ENCODE measurements around the gene MRPS25. TPM values are rescaled to one million over a fixed set of nuclear protein-coding genes. Genes with fewer than 3 reads are reported as not detected.

Gene MRPS25
- total and polyA plus RNA-seq, 9 of the 15 experiments (the other 6 are each of a cell fraction or from before 2014, with no cell fraction given): 34.3 to 129 (median 78.2) TPM

DNA sequence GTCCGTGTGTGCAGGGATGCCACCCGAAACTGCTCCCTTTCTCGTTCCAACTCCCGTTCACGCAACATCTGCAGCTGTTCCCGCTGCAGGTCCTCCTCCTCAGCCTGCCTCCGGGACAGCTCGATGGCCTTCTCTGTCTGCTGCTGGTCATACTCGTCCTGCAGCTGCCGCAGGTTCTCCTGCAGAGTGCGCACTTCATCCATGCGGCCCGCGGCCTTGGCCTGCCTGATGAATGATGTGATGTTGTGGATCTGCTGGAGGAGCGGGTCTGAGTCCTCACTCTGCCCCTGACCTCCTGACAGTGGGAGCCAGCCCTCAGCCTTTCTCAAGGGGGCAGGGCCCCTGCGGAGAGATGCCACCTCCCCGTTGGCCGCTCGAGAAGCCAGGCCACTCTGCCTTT lies 9.4 kb upstream of the MRPS25 start:
- POLR2A ChIA-PET: interaction anchor here (0.8 to 1.2 kb wide), 4 partner anchors 9 to 25 kb away, joined by 3 to 5 read pairs (median 4); partner anchors contain the start of genes MRPS25 and RBSN
- no peak for FAIRE-seq
- intact Hi-C loops (cut with micrococcal nuclease): no loop called here

DNA sequence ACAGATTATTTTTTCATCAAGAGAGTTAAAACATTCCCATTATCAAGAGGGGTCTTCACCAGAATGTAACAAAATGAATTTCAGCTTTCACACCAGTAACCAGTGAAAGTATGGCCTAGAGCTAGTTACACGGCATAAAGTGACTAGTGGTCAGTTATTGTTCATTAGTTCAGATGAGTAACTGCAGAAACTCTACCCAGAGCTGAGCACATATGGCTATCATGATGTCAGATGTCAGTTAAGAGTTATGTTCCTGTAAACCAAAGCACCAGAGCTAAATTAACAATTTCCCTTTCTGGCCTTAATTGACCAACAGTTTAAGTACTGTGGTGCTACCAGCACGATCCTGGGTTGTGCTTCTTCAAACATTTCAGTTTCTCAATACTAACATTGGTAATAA lies 6.6 kb upstream of the MRPS25 start:
- whole genome bisulfite sequencing (ENCODE audit: insufficient coverage, low coverage, missing lambda C conversion rate): 84% methylated on average over 2 of the region's 2 CpGs
- H3K27ac ChIP-seq (ENCODE audit: extremely low read depth, low read depth, low read length): no peak overlapping the region
- in situ Hi-C loops (cut with MboI): no loop called here
- no peaks in the 10 kb centered on the region for H3K4me1 ChIP-seq (replicated peaks in 1 of 2; ENCODE audit: control insufficient read depth in 2 of 2, insufficient read depth in 2 of 2, low read length in 2 of 2)
- H3K4me2 ChIP-seq (ENCODE audit: insufficient read depth, low read length): no peak overlapping the region
- ATAC-seq (no peak), FAIRE-seq (no peak), DNase-seq (ENCODE audit: extremely low read depth in 1 of 4, low spot score in 3 of 4) (no peak)
- no peak overlapping the region for H2AFZ ChIP-seq (ENCODE audit: low read depth, low read length)
- TF ChIP-seq, protein P1, sequence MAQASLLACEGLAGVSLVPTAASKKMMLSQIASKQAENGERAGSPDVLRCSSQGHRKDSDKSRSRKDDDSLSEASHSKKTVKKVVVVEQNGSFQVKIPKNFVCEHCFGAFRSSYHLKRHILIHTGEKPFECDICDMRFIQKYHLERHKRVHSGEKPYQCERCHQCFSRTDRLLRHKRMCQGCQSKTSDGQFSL (CRISPR knock-in tag; IDR thresholded peaks at IDR 0.05): no peak
- TF ChIP-seq, protein P1 (tag; IDR thresholded peaks at IDR 0.05): no peak
- TF ChIP-seq MEIS2 (IDR thresholded peaks at IDR 0.05; ENCODE audit: partially characterized antibody): peak; percentile 34
- TF ChIP-seq, protein P2, sequence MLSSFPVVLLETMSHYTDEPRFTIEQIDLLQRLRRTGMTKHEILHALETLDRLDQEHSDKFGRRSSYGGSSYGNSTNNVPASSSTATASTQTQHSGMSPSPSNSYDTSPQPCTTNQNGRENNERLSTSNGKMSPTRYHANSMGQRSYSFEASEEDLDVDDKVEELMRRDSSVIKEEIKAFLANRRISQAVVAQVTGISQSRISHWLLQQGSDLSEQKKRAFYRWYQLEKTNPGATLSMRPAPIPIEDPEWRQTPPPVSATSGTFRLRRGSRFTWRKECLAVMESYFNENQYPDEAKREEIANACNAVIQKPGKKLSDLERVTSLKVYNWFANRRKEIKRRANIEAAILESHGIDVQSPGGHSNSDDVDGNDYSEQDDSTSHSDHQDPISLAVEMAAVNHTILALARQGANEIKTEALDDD (IDR thresholded peaks at IDR 0.05): peak; percentile 87
- H3K4me3 ChIP-seq: no peak overlapping the region
- no TSS peak for BruUV-seq (replicated peaks)
- H3K79me2 ChIP-seq (ENCODE audit: control insufficient read depth, insufficient read depth, low read length): no peaks in the 10 kb centered on the region
- H3K36me3 ChIP-seq (ENCODE audit: control insufficient read depth, insufficient read depth, low read length): peaks cover 63% of the 10 kb centered on the region
- no peaks in the 10 kb centered on the region for H3K9me1 ChIP-seq (ENCODE audit: control insufficient read depth, insufficient read depth, low read length)
- H3K27me3 ChIP-seq (ENCODE audit: control insufficient read depth in 2 of 2, insufficient read depth in 2 of 2, low read length in 2 of 2): no peaks in the 10 kb centered on the region
- H3K9me3 ChIP-seq (replicated peaks; ENCODE audit: control insufficient read depth, insufficient read depth, low read depth, low read length): no peaks in the 10 kb centered on the region
- CTCF ChIA-PET (ENCODE audit: low intra/inter-chr PET ratio): no interaction called here
- H3K9ac ChIP-seq (ENCODE audit: insufficient read depth in 1 of 2, low read depth in 2 of 2, low read length in 2 of 2): no peak overlapping the region
- no peaks in the 10 kb centered on the region for H4K20me1 ChIP-seq (replicated peaks; ENCODE audit: control insufficient read depth, insufficient read depth, low read length)
- intact Hi-C loops (cut with micrococcal nuclease): no loop called here
- POLR2A ChIA-PET: interaction anchor here (0.6 to 3.0 kb wide), 7 partner anchors 9 to 284 kb away, joined by 3 to 11 read pairs (median 4); partner anchors contain the start of gene RBSN

More for the DNA sequence above, 9.4 kb upstream of the MRPS25 start:
- peak overlapping the region in 1 of 2 experiments; percentile 36; a peak in 1 of 4 replicates for H3K9ac ChIP-seq (ENCODE audit: insufficient read depth in 1 of 2, low read depth in 2 of 2, low read length in 2 of 2)
- H3K9me1 ChIP-seq (ENCODE audit: control insufficient read depth, insufficient read depth, low read length): no peaks in the 10 kb centered on the region
- no peaks in the 10 kb centered on the region for H3K79me2 ChIP-seq (ENCODE audit: control insufficient read depth, insufficient read depth, low read length)
- no peak overlapping the region for H2AFZ ChIP-seq (ENCODE audit: low read depth, low read length)
- no peak for ATAC-seq
- no peak for DNase-seq (ENCODE audit: extremely low read depth in 1 of 4, low spot score in 3 of 4)
- no peaks in the 10 kb centered on the region for H3K27me3 ChIP-seq (ENCODE audit: control insufficient read depth in 2 of 2, insufficient read depth in 2 of 2, low read length in 2 of 2)
- no TSS peak for BruUV-seq (replicated peaks)
- no peaks in the 10 kb centered on the region for H3K4me1 ChIP-seq (replicated peaks in 1 of 2; ENCODE audit: control insufficient read depth in 2 of 2, insufficient read depth in 2 of 2, low read length in 2 of 2)
- H4K20me1 ChIP-seq (replicated peaks; ENCODE audit: control insufficient read depth, insufficient read depth, low read length): no peaks in the 10 kb centered on the region
- H3K4me3 ChIP-seq: no peak overlapping the region
- no peak overlapping the region for H3K4me2 ChIP-seq (ENCODE audit: insufficient read depth, low read length)
- peaks cover 85% of the 10 kb centered on the region for H3K36me3 ChIP-seq (ENCODE audit: control insufficient read depth, insufficient read depth, low read length)
- TF ChIP-seq POLR2G (IDR thresholded peaks at IDR 0.05; ENCODE audit: low read depth, low read length) (0 out of 2 replicates have a peak, but pooled peaks have one; percentile 34), CHD1 (IDR thresholded peaks at IDR 0.05; ENCODE audit: low read length) (no peak), NR3C1 (CRISPR knock-in tag; IDR thresholded peaks at IDR 0.05) (no peak)
- TF ChIP-seq, protein P3, sequence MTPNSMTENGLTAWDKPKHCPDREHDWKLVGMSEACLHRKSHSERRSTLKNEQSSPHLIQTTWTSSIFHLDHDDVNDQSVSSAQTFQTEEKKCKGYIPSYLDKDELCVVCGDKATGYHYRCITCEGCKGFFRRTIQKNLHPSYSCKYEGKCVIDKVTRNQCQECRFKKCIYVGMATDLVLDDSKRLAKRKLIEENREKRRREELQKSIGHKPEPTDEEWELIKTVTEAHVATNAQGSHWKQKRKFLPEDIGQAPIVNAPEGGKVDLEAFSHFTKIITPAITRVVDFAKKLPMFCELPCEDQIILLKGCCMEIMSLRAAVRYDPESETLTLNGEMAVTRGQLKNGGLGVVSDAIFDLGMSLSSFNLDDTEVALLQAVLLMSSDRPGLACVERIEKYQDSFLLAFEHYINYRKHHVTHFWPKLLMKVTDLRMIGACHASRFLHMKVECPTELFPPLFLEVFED (CRISPR knock-in tag; conservative IDR thresholded peaks at IDR 0.05): no peak
- in situ Hi-C loops (cut with MboI): no loop called here
- no peaks in the 10 kb centered on the region for H3K9me3 ChIP-seq (replicated peaks; ENCODE audit: control insufficient read depth, insufficient read depth, low read depth, low read length)
- WGBS (ENCODE audit: insufficient coverage, low coverage, missing lambda C conversion rate): 92% methylated on average over 18 of the region's 19 CpGs
- H3K27ac ChIP-seq (ENCODE audit: extremely low read depth, low read depth, low read length): no peak overlapping the region
- CTCF ChIA-PET (ENCODE audit: low intra/inter-chr PET ratio): no interaction called here

All from K562 (cell line).